HCT116 (cell line): ENCODE results near the gene MAP3K5.
A peak's percentile ranks its signal among the peaks of the same experiment; 100 is the strongest.

ENCODE experiments used
- CEBPB ChIP-seq: IDR thresholded peaks from 2 replicates; pipeline ENCODE4 v1.6.1; 2012; ENCODE audit warnings: low read depth
- EGR1 ChIP-seq: IDR thresholded peaks from 2 replicates; pipeline ENCODE4 v1.6.1; 2012; ENCODE audit warnings: low read depth
- EZH2 ChIP-seq: fragments of 200-600 bp; sonication (generic); IDR thresholded peaks from 2 replicates; pipeline ENCODE4 v1.6.1; 2017; ENCODE audit warnings: antibody characterized with exemption, mixed run types
- EZH2phosphoT487 ChIP-seq: fragments of 200-600 bp; IDR thresholded peaks from 2 replicates; pipeline ENCODE4 v1.6.1; 2018; ENCODE audit warnings: antibody characterized with exemption, borderline replicate concordance
- FOSL1 ChIP-seq: IDR thresholded peaks from 2 replicates; pipeline ENCODE4 v1.6.1; 2012; ENCODE audit warnings: low read depth
- POLR2A ChIP-seq: IDR thresholded peaks from 2 replicates; pipeline ENCODE4 v1.7.0; 2011; ENCODE audit warnings: borderline replicate concordance; ENCODE audit not compliant: insufficient read depth, insufficient read length; ENCODE audit errors: extremely low read depth
- POLR2AphosphoS5 ChIP-seq: IDR thresholded peaks from 2 replicates; pipeline ENCODE4 v1.6.1; 2011; ENCODE audit warnings: mild to moderate bottlenecking, low read depth, low read length, moderate library complexity
- TCF7L2 ChIP-seq: IDR thresholded peaks from 2 replicates; pipeline ENCODE4 v1.7.0; 2011; ENCODE audit warnings: borderline replicate concordance, inconsistent platforms; ENCODE audit not compliant: insufficient read depth, insufficient read length; ENCODE audit errors: extremely low read depth
- YY1 ChIP-seq: IDR thresholded peaks from 2 replicates; pipeline ENCODE4 v1.6.1; 2011; ENCODE audit warnings: low read length, low read depth, moderate library complexity, mild to moderate bottlenecking; ENCODE audit not compliant: insufficient replicate concordance; ENCODE audit errors: extremely low read depth
- ZFX ChIP-seq: fragments of 450-650 bp; IDR thresholded peaks from 2 replicates; pipeline ENCODE4 v1.6.1; 2017
- ZNF274 ChIP-seq: fragments of 200-500 bp; sonication (Bioruptor generic); IDR thresholded peaks from 2 replicates; pipeline ENCODE4 v1.6.1; 2014; ENCODE audit warnings: mild to moderate bottlenecking, low read depth, low read length, inconsistent platforms
- TF ChIP-seq, protein P1 (sequence below), 3 experiments: fragments of 200-600 bp in 1 of 3; sonication (generic) in 1 of 3; IDR thresholded peaks in 2 of 3; conservative IDR thresholded peaks in 1 of 3; 2 replicates each; pipeline ENCODE4 v1.5.1; 2012 to 2017; ENCODE audit warnings: low read depth in 2 of 3, low read length in 2 of 3, antibody characterized with exemption in 1 of 3, borderline replicate concordance in 1 of 3, control low read depth in 1 of 3, mild to moderate bottlenecking in 1 of 3, mixed read lengths in 1 of 3, mixed run types in 1 of 3, moderate library complexity in 1 of 3; ENCODE audit not compliant: insufficient read depth in 1 of 3
- TF ChIP-seq, protein P2 (sequence below): IDR thresholded peaks from 2 replicates; pipeline ENCODE4 v1.6.1; 2012
- TF ChIP-seq, protein P3 (sequence below): IDR thresholded peaks from 2 replicates; pipeline ENCODE4 v1.6.1; 2011; ENCODE audit warnings: mild to moderate bottlenecking, low read length, moderate library complexity; ENCODE audit not compliant: insufficient replicate concordance; ENCODE audit errors: extremely low read depth

DNA sequence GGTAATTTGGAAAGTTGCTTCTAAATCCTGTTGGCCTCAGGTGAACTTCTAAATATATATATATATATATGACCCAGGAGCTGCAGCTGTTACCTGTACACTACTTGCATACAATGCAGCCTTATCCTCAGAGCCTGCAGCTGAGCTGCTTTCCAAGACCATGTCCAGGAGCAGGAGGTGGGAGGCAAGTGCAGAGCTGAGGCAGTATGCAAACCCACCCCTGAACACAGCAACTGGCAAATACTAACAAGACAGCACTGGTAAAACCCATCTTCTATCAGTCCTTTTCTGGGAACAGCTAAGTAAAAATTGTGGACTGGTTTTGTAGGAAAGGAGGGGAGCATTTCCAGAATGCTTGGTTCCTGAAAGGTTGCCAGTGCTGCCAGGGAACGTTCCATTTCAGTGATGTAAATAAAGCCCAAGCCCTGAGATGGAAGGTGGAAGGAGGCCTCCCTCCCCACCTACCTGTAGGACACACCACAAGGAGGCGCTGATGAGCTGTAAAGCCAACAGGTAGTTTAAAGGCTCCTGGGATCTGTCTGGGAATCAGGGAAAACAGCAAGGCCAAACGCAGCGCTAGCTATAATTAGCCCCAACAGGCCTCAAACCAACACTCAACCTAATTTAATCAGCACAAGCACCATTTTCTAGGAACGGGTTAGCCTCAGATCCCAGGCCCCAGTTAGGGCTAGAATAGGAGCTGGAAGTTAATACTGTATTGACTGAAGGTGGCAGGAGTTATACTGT is 148.3 kb downstream of the MAP3K5 start:
- TF ChIP-seq, protein P1, sequence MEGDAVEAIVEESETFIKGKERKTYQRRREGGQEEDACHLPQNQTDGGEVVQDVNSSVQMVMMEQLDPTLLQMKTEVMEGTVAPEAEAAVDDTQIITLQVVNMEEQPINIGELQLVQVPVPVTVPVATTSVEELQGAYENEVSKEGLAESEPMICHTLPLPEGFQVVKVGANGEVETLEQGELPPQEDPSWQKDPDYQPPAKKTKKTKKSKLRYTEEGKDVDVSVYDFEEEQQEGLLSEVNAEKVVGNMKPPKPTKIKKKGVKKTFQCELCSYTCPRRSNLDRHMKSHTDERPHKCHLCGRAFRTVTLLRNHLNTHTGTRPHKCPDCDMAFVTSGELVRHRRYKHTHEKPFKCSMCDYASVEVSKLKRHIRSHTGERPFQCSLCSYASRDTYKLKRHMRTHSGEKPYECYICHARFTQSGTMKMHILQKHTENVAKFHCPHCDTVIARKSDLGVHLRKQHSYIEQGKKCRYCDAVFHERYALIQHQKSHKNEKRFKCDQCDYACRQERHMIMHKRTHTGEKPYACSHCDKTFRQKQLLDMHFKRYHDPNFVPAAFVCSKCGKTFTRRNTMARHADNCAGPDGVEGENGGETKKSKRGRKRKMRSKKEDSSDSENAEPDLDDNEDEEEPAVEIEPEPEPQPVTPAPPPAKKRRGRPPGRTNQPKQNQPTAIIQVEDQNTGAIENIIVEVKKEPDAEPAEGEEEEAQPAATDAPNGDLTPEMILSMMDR (IDR thresholded peaks at IDR 0.05 in 2 of 3, conservative IDR thresholded peaks at IDR 0.05 in 1 of 3; ENCODE audit: borderline replicate concordance in 1 of 3, insufficient read depth in 1 of 3, low read depth in 2 of 3, low read length in 2 of 3): peak; percentile 91 to 97 (median 91)
- TF ChIP-seq POLR2AphosphoS5: no peak
- no peak for TF ChIP-seq ZNF274
- TF ChIP-seq FOSL1: no peak
- TF ChIP-seq, protein P2, sequence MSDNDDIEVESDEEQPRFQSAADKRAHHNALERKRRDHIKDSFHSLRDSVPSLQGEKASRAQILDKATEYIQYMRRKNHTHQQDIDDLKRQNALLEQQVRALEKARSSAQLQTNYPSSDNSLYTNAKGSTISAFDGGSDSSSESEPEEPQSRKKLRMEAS: no peak
- no peak for TF ChIP-seq POLR2A
- no peak for TF ChIP-seq CEBPB
- TF ChIP-seq EZH2: no peak
- TF ChIP-seq EGR1: no peak
- no peak for TF ChIP-seq EZH2phosphoT487
- TF ChIP-seq YY1: peak; percentile 11
- no peak for TF ChIP-seq ZFX
- no peak for TF ChIP-seq TCF7L2
- TF ChIP-seq, protein P3, sequence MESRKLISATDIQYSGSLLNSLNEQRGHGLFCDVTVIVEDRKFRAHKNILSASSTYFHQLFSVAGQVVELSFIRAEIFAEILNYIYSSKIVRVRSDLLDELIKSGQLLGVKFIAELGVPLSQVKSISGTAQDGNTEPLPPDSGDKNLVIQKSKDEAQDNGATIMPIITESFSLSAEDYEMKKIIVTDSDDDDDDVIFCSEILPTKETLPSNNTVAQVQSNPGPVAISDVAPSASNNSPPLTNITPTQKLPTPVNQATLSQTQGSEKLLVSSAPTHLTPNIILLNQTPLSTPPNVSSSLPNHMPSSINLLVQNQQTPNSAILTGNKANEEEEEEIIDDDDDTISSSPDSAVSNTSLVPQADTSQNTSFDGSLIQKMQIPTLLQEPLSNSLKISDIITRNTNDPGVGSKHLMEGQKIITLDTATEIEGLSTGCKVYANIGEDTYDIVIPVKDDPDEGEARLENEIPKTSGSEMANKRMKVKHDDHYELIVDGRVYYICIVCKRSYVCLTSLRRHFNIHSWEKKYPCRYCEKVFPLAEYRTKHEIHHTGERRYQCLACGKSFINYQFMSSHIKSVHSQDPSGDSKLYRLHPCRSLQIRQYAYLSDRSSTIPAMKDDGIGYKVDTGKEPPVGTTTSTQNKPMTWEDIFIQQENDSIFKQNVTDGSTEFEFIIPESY: no peak
